Left renal pelvis (tissue), 4 donors: ENCODE results near the gene RAB3C. TPM values are rescaled to one million over a fixed set of nuclear protein-coding genes. Genes with fewer than 3 reads are reported as not detected.
A peak's percentile ranks its signal among the peaks of the same experiment; 100 is the strongest.

Source experiments
- DNase-seq, 4 donors: peaks; one replicate each; pipeline ENCODE4 v3.0.0-alpha.2; 2013; ENCODE audit warnings: low read depth in 4 of 4, low spot score in 3 of 4
- polyA plus RNA-seq, 4 donors: library from polyadenylated mRNA; unstranded; fragments of 120-200 nt; gene quantifications; one replicate each; pipeline ENCODE4 v1.2.1, GENCODE V29; 2013; ENCODE audit not compliant: insufficient read length in 4 of 4

RAB3C gene
- polyA plus RNA-seq, 4 donors: 1.1 to 2.3 (median 2.0) TPM

DNA sequence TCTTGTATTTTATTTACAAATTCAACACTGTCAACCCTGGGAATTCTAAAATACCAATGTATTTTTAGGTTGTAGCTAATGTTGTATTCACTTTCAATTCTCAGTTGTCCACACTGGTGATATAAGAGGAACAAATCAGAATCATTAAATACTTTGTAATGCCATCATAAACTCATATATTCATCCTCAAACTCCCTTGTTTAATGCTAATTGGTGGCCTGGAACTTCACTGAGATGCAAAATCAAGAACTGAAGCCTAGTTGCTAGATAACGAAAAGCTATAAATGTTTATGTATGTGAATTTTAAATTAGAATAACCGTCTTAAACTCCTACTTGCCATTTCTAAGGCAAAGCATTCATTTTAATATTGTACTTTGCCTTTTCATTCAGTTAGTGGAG, 274.7 kb downstream of the RAB3C start:
- DNase-seq: no peak

DNA sequence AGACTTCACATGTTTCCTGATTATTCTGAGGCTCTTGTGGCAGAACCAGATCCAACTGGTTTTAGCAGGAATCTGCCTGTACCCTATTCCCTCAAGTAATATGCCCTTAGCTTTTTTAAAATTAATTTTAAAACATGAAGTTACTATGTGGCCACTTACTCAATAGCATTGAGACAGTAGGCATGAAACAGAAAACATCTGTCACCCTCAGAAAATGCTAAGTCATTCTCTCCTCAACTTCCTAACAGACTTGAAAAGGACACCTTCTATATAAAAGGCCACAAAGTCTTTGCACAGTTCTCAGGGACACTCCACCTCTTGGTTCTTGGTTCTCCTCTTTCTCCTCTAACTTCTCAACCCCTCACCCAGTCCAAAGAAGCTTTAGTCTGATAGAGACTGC, 277.8 kb downstream of the RAB3C start:
- DNase-seq: no peak

DNA sequence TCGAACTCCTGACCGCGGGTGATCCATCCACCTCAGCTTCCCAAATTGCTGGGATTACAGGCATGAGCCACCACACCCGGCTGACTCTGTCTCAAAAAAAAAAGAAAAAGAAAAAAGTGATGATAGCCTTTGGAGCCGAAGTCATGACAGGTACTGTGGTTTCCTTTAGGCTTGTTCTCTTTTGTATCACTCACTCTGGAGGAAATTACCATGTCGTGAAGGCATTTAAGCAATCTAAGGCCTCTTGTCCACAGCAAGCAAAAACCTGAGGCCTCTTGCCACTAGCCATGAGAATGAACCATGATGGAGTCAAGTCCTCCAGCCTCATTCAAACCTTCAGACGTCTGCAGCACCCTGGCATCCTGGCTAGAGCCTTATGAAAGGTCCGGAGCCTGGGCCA, 286.1 kb downstream of the RAB3C start:
- DNase-seq: no peak

DNA sequence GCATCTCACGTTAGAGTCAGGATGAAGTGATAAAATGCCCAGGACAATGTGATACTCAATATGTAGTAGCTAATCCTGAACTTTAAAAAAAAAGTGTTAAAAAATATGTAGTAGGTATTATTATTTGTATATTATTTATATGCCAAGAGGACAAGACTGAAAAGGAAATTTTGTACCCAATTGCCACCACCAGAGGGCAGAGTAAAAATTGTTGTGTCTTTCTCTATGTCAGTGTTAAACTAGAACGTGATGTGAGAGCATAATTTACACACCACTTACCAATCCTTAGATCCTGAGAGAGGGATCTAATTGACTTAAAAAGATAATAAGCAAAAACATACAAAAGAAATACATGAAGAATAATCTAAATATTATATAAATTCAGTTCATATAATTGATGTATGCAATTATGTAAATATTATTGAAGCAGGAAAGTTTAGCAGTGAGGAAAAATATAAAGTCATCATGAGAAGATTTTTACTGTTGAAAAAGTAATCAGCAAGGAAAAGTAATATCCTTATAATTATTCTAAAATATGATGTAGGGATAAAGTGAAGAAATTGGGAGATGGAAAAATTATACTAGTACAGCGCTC, 288.9 kb downstream of the RAB3C start:
- no peak for DNase-seq

DNA sequence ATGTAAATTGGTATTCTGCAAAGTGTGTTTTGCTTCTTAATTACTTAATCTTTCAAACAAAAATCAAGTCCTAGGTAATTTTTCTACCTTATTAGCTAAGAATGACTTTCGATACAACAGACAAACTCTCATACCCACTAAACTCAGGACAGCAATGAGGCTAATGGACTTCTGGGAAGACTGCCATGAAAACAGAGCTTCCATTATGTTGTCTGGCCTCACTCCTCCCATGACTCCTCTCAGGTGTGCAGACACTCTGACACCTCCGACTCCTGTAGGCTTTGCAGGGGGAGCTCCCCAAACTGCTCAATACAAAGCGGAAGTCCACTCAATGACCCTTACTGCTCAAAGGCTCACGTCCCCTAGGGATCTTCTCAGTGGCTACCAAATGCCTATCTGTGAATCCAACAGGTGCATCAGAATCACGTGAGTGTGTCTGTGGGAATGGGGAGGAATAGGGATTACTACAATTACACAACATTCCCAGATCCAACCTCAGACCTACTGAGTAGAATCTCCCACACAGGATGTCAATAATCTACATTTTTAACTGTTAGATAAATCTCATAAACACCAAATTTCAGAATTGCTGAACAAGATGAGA, 289.9 kb downstream of the RAB3C start:
- DNase-seq: no peak

DNA sequence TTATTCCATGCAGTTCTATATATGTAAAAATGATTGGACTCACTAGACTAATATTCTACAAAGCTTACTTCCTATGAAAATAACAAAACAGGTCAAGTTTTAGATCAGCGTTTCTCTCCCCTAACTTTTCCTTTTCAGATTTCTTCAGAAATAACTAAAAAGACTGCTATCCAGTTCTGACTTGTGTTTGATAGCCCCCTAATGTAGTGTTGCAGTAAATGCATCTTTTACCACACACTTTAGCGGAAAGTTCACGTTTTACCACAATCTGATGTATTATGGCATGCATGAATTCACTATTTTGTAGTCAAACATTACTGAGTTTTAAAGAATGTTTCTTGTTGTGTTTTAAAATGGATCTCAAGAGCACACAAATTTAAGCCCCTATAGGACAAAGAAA, 292.7 kb downstream of the RAB3C start:
- no peak for DNase-seq

DNA sequence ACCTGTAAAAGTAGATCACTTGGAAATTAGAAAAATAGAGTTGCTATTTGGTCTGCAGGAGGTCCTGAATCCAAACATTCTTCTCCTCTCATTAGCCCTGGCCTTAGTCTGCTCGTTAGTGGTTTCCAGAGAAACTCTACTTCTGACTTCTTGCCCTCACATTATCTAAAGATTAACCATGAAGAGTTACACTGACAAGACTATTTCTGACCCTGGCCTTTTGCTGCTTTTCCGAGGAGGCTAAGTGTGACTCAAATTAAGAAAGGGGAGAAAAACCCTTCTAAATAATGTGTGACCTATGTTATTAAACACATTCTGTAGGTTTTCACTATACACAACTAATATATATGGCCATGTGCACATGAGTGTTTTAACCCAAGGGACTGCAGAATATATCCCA, 302.4 kb downstream of the RAB3C start:
- no peak for DNase-seq

DNA sequence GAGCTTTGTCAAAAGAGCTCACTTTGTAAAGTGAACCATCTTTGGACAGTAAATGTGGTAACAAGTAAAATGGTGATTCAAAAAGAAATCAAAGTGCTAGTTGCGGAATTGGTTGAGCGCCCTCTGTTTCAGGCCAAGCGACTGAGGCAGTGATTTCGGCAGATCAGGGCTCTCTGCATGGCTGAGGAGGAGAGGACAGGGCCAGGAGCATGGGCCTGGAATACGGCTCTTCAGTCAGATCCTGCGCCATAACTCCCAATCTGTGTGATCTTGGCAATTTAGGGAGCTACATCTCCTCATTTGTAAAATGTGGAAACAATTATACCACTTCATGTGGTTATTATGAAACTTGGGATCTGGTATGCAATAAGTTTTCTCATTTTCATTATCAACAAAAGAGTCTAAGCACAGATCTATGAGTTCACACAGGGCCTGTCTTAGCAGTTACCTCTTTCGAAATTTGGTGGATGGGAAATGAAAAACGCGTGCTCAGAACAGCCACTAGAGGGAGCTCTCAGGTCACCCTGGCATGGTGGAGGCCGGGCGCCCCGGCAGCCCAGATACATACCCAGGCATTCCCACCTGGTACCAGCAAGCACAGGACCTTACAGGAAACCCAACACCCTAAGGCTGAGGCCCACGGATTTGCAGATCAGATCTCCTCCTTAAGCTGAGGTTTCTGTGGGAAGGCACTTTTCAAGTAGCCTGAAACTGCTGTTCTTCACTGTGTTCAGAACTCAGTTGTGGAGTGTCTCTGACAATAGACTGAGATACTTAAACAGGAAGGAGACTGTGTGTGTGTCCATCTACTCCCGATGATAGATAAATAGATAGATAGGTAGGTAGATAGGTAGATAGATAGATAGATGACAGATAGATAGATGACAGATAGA, 303.7 kb downstream of the RAB3C start:
- DNase-seq: peak in 2 of 4 donors; percentile 26 to 29

DNA sequence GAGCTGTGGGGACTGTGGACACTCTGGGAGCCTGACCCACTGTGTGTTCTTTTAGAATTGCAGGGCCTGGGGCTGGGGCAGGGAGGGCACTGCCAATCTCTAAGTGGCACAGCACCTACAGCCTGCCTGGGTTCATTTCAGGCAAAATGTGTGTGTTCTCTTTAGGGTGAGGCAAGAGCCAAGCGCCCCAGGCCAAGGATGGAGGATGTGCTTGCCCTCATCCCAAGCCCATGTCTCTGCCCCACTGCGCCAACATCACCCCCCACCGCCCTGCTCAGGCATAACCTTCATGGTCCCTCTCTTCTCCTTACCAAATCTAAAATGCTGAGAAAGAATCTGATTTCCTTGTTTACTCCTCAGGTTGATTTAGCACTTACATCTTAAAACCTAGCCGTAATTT, 304.4 kb downstream of the RAB3C start:
- DNase-seq: no peak

DNA sequence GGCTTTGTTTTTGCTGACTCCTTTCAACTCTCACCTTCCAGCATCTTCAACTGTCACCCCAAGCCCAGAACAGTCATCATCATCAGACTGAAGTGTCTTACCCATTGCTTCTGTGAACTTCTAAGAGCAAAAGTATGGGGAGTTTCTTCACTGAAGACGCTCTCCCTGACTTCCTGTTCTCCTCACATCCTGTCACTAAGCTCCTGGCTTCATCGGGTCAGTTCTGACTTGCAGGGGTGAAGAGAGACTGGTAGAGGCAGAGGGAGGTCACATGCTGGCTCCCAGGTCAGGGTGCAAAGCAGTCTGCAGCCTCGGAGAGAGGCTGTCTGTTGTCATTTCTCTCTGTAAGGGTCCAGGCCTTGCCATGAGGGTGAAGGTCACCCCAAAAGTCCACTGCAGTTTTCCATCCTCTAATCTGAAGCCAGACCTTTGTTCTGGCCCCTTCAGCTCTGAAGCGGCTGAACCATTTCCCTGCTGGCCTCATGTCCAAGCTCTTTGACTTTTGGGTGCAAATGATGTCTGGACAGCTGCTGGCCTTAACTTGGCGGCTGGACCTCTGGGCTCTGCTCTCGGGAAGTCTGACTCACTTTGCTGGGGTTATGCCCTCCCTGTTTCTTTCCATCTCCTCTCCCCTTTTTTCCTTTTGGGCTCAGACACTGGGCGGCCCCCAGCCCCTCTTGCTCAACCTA, 305.0 kb downstream of the RAB3C start:
- no peak for DNase-seq

DNA sequence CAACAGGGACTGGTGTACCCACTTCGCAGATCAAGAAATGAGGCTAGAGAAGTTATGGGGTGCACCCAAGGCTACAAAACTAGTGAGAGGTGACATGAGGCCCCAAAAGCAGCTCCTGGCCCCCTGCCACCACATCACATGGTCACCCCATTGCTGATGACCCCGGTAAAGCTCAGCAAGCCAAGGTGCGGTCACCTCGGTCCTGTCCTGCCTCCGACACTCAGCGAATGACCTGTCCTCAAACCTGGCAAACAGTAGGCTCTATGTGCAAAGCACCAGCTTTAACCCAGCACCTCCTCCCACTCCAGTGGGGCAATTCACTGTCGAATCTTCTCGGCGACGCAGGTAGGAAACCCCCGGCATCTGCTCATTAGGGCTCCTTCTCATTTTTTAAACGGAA, 307.4 kb downstream of the RAB3C start:
- no peak for DNase-seq

DNA sequence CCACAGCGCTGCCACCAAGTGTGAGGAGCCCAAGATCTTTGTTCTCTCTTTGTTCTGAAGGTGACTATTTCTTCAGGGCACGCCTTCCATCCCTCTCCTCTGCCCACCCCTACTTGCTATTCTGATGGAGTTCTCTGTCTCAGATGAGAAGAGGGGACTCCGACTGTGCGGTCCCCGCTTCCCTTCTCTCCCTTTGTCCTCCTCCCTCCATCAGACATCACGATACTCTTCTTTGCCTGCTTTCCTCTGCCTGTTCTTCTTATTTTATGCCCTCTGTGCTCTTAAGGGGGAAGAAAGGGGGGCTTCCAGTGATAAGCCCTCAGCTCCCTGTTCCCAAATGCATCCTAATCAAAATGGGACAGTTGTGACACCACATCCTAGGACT, 307.8 kb downstream of the RAB3C start:
- DNase-seq: no peak

DNA sequence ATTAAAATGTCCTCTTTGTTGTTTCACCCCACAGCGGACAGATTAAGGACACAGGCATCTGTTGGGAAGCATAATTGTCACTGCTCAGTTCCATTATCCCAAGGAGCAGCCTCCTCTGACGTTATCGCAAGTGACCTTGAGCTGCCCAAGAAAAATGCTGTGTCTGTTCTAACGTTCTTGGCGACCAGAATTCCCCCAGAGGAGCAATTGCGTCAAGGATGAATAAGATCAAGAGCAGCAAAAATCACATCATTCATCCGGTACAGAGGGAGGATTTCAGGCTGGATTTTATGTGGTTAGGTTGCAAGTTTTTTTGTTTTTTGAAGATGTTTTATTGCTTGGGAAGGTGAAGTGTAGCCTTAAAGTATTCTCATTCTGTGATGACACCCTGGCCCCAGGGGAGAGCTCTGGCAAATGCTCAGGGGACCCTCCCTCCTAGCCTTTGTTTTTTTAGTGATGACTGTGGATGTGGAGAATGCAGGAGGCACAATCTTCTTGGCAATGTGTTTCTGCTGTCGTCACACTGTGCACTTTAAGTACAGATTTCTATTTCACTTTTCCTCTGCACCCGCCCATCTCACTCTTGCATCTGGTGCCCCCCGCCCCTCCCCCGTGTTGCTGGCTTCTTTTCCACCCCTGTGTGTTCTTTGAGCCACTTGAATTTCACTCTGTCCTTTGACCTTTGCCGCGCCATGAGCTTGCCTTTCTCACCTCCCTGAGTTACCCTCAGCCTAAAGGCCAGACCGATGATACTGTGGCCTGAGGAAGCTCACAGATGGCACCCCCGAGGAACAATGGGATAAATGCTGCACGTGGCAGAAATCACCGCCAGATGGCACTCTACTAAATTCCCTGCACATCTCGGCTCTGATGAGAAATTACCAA, 308.5 kb downstream of the RAB3C start:
- DNase-seq: peak in 3 of 4 donors; percentile 33 to 60 (median 45)

DNA sequence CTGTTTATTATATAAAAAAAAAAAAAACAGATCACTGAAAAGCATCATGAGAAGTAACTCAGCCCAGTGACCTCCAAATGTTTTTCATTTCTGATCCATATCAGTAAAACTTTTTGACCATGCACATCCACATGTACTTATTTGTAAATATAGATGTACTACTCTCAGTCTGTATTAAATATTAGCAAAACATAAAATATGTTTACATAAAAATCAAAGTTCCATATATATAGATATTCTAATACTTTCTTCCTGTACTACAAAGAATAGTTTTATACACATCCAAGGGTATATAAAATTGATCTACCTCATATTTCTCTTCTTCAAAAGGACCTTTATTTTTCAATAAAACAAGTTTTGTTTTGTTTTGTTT, 309.1 kb downstream of the RAB3C start:
- DNase-seq: no peak

DNA sequence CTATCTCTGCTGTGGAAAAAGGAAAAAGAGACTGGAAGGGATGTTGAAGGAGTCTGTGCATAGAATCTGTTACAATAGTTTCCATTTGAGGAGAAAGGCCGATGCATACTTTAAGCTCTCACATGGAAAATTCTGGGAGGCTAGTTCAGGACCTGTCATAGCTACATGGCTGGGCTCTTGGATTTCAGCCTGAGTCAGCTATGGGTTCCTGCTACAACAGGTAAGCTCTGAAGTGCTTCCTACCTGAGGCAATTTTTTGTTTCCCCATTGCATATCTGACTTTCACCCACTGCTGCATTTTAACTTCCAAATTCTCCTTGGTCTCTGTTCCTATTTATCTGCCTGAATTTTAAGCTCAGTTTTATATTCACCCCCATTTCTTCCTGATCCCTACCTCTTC, 310.7 kb downstream of the RAB3C start:
- no peak for DNase-seq

DNA sequence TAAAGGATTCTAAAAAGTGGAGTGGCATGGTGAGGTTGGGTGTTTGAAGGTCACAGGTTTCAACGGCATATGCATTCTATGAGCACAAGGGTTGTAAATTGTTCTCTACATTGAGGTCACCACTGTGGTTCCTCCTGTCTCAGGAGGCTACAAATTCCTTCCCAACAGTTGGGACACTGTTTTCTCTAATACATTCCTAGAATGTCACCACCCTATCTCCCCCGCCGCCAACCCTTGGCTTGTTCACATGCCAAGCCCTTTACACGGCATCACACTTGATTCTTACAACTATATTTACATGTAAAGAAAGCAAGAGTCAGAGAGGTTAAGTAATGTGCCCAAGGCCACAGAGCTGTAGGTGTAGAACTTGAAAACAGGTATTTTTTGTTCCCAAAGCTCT, 315.1 kb downstream of the RAB3C start:
- DNase-seq: no peak

DNA sequence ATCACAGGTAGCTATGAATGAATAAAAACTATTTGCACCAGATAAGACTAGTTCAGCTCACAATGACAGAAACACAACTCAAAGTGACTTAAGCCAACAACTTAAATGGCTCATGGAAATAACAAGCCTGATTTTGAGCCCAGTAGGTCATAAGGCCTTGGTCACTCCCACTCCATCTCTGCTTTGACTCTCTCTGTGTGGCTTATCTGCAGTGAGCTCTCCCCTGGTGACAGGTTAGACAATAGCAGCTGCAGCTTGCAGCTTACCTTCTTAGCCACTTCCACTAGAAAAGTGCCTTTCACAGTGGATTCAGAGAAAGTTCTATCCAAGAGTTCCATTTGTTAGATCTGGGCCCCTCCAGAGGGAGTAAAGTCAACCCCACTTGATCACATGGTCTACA, 315.7 kb downstream of the RAB3C start:
- no peak for DNase-seq

DNA sequence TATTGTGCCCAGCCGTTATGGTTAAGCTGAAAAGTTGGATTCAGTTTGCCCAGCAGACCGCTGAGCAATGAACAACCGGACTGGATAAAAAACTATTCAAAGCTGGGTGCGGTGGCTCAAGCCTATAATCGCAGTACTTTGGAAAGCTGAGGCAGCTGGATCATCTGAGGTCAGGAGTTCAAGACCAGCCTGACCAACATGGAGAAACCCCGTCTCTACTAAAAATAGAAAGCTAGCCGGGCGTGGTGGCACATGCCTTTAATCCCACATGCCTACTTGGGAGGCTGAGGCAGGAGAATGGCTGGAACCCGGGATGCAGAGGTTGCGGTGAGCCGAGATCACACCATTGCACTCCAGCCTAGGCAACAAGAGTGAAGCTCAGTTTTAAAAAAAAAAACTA, 318.4 kb downstream of the RAB3C start:
- no peak for DNase-seq

DNA sequence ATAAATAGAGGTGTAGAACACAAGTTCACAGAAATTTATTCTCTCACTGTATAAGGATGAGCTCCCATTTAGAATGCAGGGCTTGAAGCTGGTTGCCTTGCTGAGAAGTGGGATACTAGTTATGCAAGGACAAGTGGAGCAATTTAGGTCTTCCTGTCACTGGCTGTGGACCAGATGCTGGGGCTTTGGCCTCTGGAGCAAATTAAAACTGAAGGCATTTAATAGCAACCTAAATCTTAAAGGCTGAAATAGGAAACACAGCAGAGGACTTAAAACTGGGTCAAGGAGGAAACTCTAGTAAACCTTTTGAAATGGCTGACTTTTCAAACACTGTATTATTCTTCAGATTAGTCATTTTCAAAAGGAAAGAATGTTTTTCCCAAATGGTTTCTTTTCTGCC, 319.4 kb downstream of the RAB3C start:
- DNase-seq: no peak

DNA sequence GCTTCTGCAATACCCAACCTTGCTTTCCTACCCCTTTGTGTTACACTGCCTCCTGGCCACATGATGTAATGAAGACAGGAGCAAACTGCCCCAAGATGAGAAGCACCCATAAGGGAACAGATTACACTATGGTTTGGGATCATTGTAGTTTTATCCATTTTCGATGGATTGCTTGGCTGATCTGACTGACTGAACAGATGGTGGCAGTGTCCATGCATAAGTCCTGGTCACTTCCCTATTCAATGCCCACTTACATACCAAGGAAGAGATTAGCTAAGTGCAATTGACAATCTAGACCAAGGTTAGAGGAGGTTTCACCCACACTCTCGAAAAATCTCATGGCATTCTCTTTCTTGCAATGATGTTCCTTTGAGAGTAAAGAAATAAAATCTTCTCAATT, 319.9 kb downstream of the RAB3C start:
- no peak for DNase-seq
